ENCODE measurements around the gene CREBBP. TPM values are rescaled to one million over a fixed set of nuclear protein-coding genes. Genes with fewer than 3 reads are reported as not detected.

CREBBP gene
- total and polyA plus RNA-seq, 9 donors: 35.6 to 94.5 (median 78.3) TPM

- H3K27ac ChIP-seq: no peak overlapping the region
- no peaks in the 10 kb centered on the region for H3K9me3 ChIP-seq
Measured at GRCh38 chr16:3850544-3850899, 30.0 kb downstream of the CREBBP start.

GRCh38 chr16:3849751-3850543 lies 30.6 kb downstream of the CREBBP start:
- Histone ChIP-seq H3K9me3 (no peaks in the 10 kb centered on the region), H3K4me1 (ENCODE audit: insufficient read depth) (peaks cover 14% of the 10 kb centered on the region), H3K27me3 (no peaks in the 10 kb centered on the region), H3K4me3 (no peak overlapping the region), H3K27ac (peak overlapping the region in 1 of 2 donors; percentile 39), H3K36me3 (no peaks in the 10 kb centered on the region)
- no peak for TF ChIP-seq CTCF (IDR thresholded peaks at IDR 0.05)
- TF ChIP-seq POLR2A (IDR thresholded peaks at IDR 0.05): no peak
- no peak for TF ChIP-seq EP300 (IDR thresholded peaks at IDR 0.05)
- DNase-seq: no peak
- intact Hi-C loops (cut with DNase I): loop anchor here in 1 of 4 donors (10.0 kb wide), 1 partner anchor 45 kb away; no protein-coding TSS in a partner anchor
- WGBS, 3 donors: 84 to 90% (median 86%) methylated on average over 19 of the region's 19 CpGs

More at GRCh38 chr16:3850544-3850899, 30.0 kb downstream of the CREBBP start:
- 56 to 75% (median 67%) methylated on average over 10 of the region's 10 CpGs for WGBS, 3 donors
- H3K36me3 ChIP-seq: no peaks in the 10 kb centered on the region
- peaks cover 14% of the 10 kb centered on the region for H3K4me1 ChIP-seq (ENCODE audit: insufficient read depth)
- no peak for DNase-seq
- no peak for TF ChIP-seq POLR2A (IDR thresholded peaks at IDR 0.05)
- TF ChIP-seq CTCF (IDR thresholded peaks at IDR 0.05): no peak
- H3K4me3 ChIP-seq: no peak overlapping the region
- no peaks in the 10 kb centered on the region for H3K27me3 ChIP-seq
- intact Hi-C loops (cut with DNase I): loop anchor here in 1 of 4 donors (10.0 kb wide), 1 partner anchor 46 kb away; no protein-coding TSS in a partner anchor

DNA sequence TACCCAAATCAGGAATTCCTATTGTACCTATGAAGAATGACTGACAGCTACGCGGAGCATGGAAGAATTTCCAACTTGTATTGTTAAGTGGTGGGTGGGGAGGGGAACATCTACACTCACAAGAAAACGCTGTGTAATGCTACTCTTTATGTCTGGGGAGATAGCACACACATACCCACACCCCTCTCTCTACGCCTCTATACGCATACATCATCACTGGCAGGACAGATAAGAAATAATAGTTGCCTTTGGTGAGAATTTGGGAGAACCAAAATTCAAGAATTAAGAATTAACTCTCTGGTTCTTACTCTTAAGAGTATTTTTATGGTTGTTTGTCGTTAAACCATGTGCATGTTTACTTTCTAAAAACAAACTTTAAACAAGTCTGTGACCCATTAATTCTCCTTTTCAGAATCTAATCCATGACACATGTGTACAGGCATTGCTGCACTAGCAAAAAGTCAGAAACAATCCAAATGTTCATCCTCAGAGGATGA lies 33.9 kb downstream of the CREBBP start:
- WGBS, 3 donors: 78 to 81% (median 79%) methylated on average over 6 of the region's 6 CpGs
- H3K4me3 ChIP-seq: no peak overlapping the region
- TF ChIP-seq EP300 (IDR thresholded peaks at IDR 0.05): no peak
- no peak for TF ChIP-seq CTCF (IDR thresholded peaks at IDR 0.05)
- TF ChIP-seq POLR2A (IDR thresholded peaks at IDR 0.05): no peak
- peaks cover 8% of the 10 kb centered on the region for H3K4me1 ChIP-seq (ENCODE audit: insufficient read depth)
- H3K9me3 ChIP-seq: no peaks in the 10 kb centered on the region
- H3K27ac ChIP-seq: no peak overlapping the region
- intact Hi-C loops (cut with DNase I): no loop called here
- no peaks in the 10 kb centered on the region for H3K27me3 ChIP-seq
- no peaks in the 10 kb centered on the region for H3K36me3 ChIP-seq
- no peak for DNase-seq

GRCh38 chr16:3846087-3846486 lies 34.4 kb downstream of the CREBBP start:
- no peak for DNase-seq
- TF ChIP-seq CTCF (IDR thresholded peaks at IDR 0.05): no peak
- no peak for TF ChIP-seq EP300 (IDR thresholded peaks at IDR 0.05)
- Histone ChIP-seq H3K4me3 (no peak overlapping the region), H3K9me3 (no peaks in the 10 kb centered on the region), H3K4me1 (ENCODE audit: insufficient read depth) (peaks cover 9% of the 10 kb centered on the region), H3K27ac (no peak overlapping the region), H3K27me3 (no peaks in the 10 kb centered on the region), H3K36me3 (no peaks in the 10 kb centered on the region)
- intact Hi-C loops (cut with DNase I): no loop called here
